Neuronal stem cell (in vitro differentiated cells): ENCODE measurements around the gene SRSF12.

Source experiments
- DNase-seq: peaks from one replicate; pipeline ENCODE4 v3.0.0-alpha.2; 2013; ENCODE audit warnings: low spot score
- H2AFZ ChIP-seq: one replicate; pipeline ENCODE4 v1.6.1; 2013; ENCODE audit warnings: mild to moderate bottlenecking, low read length, inconsistent platforms
- H2AK5ac ChIP-seq: 2 replicates; pipeline ENCODE4 v1.6.1; 2013; ENCODE audit warnings: low read depth, mild to moderate bottlenecking, inconsistent platforms, low read length, moderate library complexity, mixed read lengths
- H2BK120ac ChIP-seq: 2 replicates; pipeline ENCODE4 v1.6.1; 2013; ENCODE audit warnings: low read depth, mild to moderate bottlenecking, inconsistent platforms, low read length, moderate library complexity, mixed read lengths
- H2BK12ac ChIP-seq: one replicate; pipeline ENCODE4 v1.6.1; 2013; ENCODE audit warnings: low read length, inconsistent platforms
- H2BK15ac ChIP-seq: 2 replicates; pipeline ENCODE4 v1.6.1; 2013; ENCODE audit warnings: mild to moderate bottlenecking, low read length, inconsistent platforms, mixed read lengths
- H2BK5ac ChIP-seq: one replicate; pipeline ENCODE4 v1.6.1; 2013; ENCODE audit warnings: inconsistent platforms, mild to moderate bottlenecking, low read length, moderate library complexity
- H3K14ac ChIP-seq: one replicate; pipeline ENCODE4 v1.6.1; 2013; ENCODE audit warnings: low read length, inconsistent platforms
- H3K18ac ChIP-seq: 2 replicates; pipeline ENCODE4 v1.6.1; 2013; ENCODE audit warnings: low read length, inconsistent platforms
- H3K23ac ChIP-seq: 2 replicates; pipeline ENCODE4 v1.6.1; 2013; ENCODE audit warnings: low read depth, mild to moderate bottlenecking, mixed read lengths, low read length, inconsistent platforms; ENCODE audit not compliant: poor library complexity
- H3K27ac ChIP-seq: replicated peaks from 3 replicates; pipeline ENCODE4 v1.5.1; 2013; ENCODE audit warnings: low read length, inconsistent platforms
- H3K27me3 ChIP-seq, 3 experiments: 2 replicates each; pipeline ENCODE4 v1.6.1; 2013; ENCODE audit warnings: low read length in 3 of 3, mild to moderate bottlenecking in 2 of 3, inconsistent platforms in 1 of 3, low read depth in 1 of 3, mixed read lengths in 1 of 3, moderate library complexity in 1 of 3; ENCODE audit not compliant: control insufficient read depth in 3 of 3, insufficient read depth in 3 of 3
- H3K36me3 ChIP-seq, 2 donors: replicated peaks in 1 of 2; 2 replicates each; pipeline ENCODE4 v1.6.1; 2013; ENCODE audit warnings: low read length in 2 of 2; ENCODE audit not compliant: control insufficient read depth in 2 of 2, insufficient read depth in 2 of 2
- H3K4ac ChIP-seq: 2 replicates; pipeline ENCODE4 v1.6.1; 2013; ENCODE audit warnings: inconsistent platforms, mild to moderate bottlenecking, low read length, moderate library complexity
- H3K4me1 ChIP-seq, 2 donors: 1 replicate in 1 of 2; 2 replicates in 1 of 2; pipeline ENCODE4 v1.6.1; 2013; ENCODE audit warnings: low read length in 2 of 2, low read depth in 1 of 2; ENCODE audit not compliant: control insufficient read depth in 2 of 2, insufficient read depth in 1 of 2
- H3K4me2 ChIP-seq: one replicate; pipeline ENCODE4 v1.6.1; 2013; ENCODE audit warnings: mild to moderate bottlenecking, low read length, inconsistent platforms; ENCODE audit not compliant: insufficient read depth, poor library complexity, severe bottlenecking
- H3K4me3 ChIP-seq, 2 donors: 2 replicates each; pipeline ENCODE4 v1.5.1; 2013; ENCODE audit warnings: low read length in 2 of 2, mild to moderate bottlenecking in 2 of 2, inconsistent platforms in 1 of 2, moderate library complexity in 1 of 2
- H3K79me1 ChIP-seq: one replicate; pipeline ENCODE4 v1.6.1; 2013; ENCODE audit warnings: low read depth, mild to moderate bottlenecking, inconsistent platforms, low read length, moderate library complexity
- H3K9ac ChIP-seq: one replicate; pipeline ENCODE4 v1.6.1; 2013; ENCODE audit warnings: mild to moderate bottlenecking, low read depth, low read length, inconsistent platforms; ENCODE audit not compliant: poor library complexity
- H3K9me3 ChIP-seq, 2 donors: replicated peaks in 1 of 2; 2 replicates each; pipeline versions ENCODE3 to v1.6.1; 2013; ENCODE audit warnings: low read length in 2 of 2, mild to moderate bottlenecking in 2 of 2, inconsistent platforms in 1 of 2, low read depth in 1 of 2, mixed read lengths in 1 of 2, moderate library complexity in 1 of 2; ENCODE audit not compliant: control insufficient read depth in 2 of 2, insufficient read depth in 1 of 2
- H4K8ac ChIP-seq: one replicate; pipeline ENCODE4 v1.6.1; 2013; ENCODE audit warnings: low read depth, mild to moderate bottlenecking, inconsistent platforms, low read length, moderate library complexity
- H4K91ac ChIP-seq: one replicate; pipeline ENCODE4 v1.6.1; 2013; ENCODE audit warnings: low read length, low read depth, mild to moderate bottlenecking, inconsistent platforms; ENCODE audit not compliant: poor library complexity
- WGBS, 2 donors: extraction: QIAGEN DNeasy Blood & Tissue Kit; methylation state at CpG; one replicate each; pipeline ENCODE4 v1.1.7; 2013; ENCODE audit warnings: missing lambda C conversion rate in 2 of 2, mixed read lengths in 1 of 2; ENCODE audit not compliant: insufficient read length in 2 of 2, insufficient replicate concordance in 1 of 2; ENCODE audit errors: extremely low coverage in 2 of 2; 5-methylcytosine and 5-hydroxymethylcytosine counted together

The SRSF12 gene

DNA sequence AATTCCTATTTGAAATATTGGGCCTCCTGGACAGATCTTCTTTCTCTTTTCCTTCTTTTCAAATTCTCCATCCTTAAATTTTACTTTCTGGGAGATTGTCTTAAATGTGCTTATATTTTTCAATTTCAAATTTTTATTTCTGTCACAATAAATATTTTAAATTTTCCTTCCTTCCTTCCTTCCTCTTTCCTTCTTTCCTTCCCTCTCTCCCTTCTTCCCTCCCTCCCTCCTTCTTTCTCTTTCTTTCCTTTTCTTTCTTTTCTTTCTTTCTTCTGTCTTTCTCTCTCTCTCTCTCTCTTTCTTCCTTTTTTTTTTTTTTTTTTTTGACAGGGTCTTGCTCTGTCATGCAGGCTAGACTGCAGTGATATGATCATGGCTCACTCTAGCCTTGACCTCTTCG lies 54.0 kb downstream of the SRSF12 start:
- H3K14ac ChIP-seq = no peak overlapping the region
- no peak overlapping the region for H3K4me2 ChIP-seq
- H2BK5ac ChIP-seq = no peak overlapping the region
- WGBS, 2 donors = no CpG with 5 or more reads among the region's 1 CpG
- no peak overlapping the region for H3K27ac ChIP-seq
- no peak overlapping the region for H4K8ac ChIP-seq
- H3K36me3 ChIP-seq = no peaks in the 10 kb centered on the region
- H4K91ac ChIP-seq = no peak overlapping the region
- no peak overlapping the region for H3K4ac ChIP-seq
- no peak overlapping the region for H3K4me3 ChIP-seq
- H3K18ac ChIP-seq = no peak overlapping the region
- no peaks in the 10 kb centered on the region for H3K4me1 ChIP-seq
- H3K9me3 ChIP-seq = no peaks in the 10 kb centered on the region
- no peak overlapping the region for H3K23ac ChIP-seq
- peaks cover 0 to 6% (median 0%) of the 10 kb centered on the region in 3 experiments for H3K27me3 ChIP-seq
- no peak for DNase-seq
- H2AFZ ChIP-seq = no peak overlapping the region
- H2AK5ac ChIP-seq = no peak overlapping the region
- no peak overlapping the region for H2BK15ac ChIP-seq
- H2BK12ac ChIP-seq = no peak overlapping the region
- no peak overlapping the region for H2BK120ac ChIP-seq
- no peak overlapping the region for H3K9ac ChIP-seq
- H3K79me1 ChIP-seq = no peaks in the 10 kb centered on the region

- Histone ChIP-seq H3K27ac (no peak overlapping the region), H3K9ac (no peak overlapping the region), H3K14ac (no peak overlapping the region), H4K8ac (no peak overlapping the region), H2BK120ac (no peak overlapping the region), H3K4me2 (no peak overlapping the region), H3K4me3 (no peak overlapping the region), H3K4ac (no peak overlapping the region), H3K79me1 (no peaks in the 10 kb centered on the region), H2AK5ac (no peak overlapping the region), H2BK5ac (no peak overlapping the region), H4K91ac (no peak overlapping the region), H3K18ac (no peak overlapping the region), H2BK12ac (no peak overlapping the region), H3K9me3 (no peaks in the 10 kb centered on the region), H3K4me1 (no peaks in the 10 kb centered on the region), H3K23ac (no peak overlapping the region), H2BK15ac (no peak overlapping the region), H3K27me3 (peaks cover 0 to under 1% (median 0%) of the 10 kb centered on the region in 3 experiments), H2AFZ (no peak overlapping the region), H3K36me3 (no peaks in the 10 kb centered on the region)
- no CpG with 5 or more reads among the region's 12 CpGs for WGBS, 2 donors
- DNase-seq = no peak
These were observed 58.6 kb downstream of the SRSF12 start for GRCh38 chr6:89059227-89059626.

DNA sequence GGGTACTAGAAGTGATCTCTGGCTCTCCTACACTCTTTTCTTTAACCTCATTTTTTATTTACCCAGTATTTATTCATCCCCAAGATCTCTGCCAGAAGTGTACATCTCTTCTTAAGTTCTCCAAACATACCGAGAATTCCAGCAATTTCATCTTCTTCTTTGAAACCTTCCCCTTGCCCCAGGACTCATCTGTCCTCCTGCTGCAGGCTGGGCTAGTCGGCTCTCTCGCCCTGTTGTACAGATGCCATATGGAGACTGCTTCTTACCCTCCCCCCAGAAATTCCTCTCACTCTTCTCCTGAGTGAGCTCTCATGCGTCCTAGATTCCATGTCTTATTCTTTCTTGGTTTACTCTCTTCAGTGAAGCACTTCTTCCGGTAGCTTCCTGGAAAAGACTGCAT lies 59.2 kb downstream of the SRSF12 start:
- Histone ChIP-seq H3K4ac (no peak overlapping the region), H2AFZ (peak overlapping the region; percentile 37), H3K36me3 (no peaks in the 10 kb centered on the region), H3K27me3 (peaks cover 0 to 4% (median 0%) of the 10 kb centered on the region in 3 experiments), H3K23ac (no peak overlapping the region), H3K9me3 (no peaks in the 10 kb centered on the region), H2BK12ac (no peak overlapping the region), H2BK120ac (no peak overlapping the region), H3K18ac (no peak overlapping the region), H4K8ac (no peak overlapping the region), H3K4me2 (no peak overlapping the region), H3K79me1 (no peaks in the 10 kb centered on the region), H3K4me3 (no peak overlapping the region), H3K9ac (no peak overlapping the region), H3K27ac (no peak overlapping the region), H3K4me1 (no peaks in the 10 kb centered on the region), H4K91ac (no peak overlapping the region), H2BK15ac (no peak overlapping the region), H2AK5ac (no peak overlapping the region), H2BK5ac (no peak overlapping the region), H3K14ac (no peak overlapping the region)
- WGBS, 2 donors = no CpG with 5 or more reads among the region's 5 CpGs
- no peak for DNase-seq

DNA sequence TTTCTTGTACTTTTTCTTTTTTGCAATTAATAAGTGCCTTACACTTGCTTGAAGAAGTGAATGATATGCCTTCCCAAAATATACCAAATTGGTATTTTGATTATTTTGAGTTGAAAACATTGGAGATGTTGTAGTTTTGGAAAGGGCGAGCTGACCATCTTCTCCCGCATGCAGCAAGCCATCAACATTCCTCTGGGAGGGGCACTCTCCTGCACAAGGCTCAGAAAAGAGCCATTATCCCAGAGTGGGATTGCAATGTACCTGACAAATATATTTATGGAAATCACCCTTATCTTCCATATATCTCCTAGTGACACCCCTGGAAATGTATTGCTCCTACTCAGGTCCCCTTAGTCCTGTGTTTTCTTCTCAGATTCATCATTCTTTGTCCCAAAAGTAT lies 60.1 kb downstream of the SRSF12 start:
- no peak overlapping the region for H2AFZ ChIP-seq
- no peak overlapping the region for H3K18ac ChIP-seq
- H2BK5ac ChIP-seq = no peak overlapping the region
- H2BK15ac ChIP-seq = no peak overlapping the region
- peaks cover 0 to 4% (median 0%) of the 10 kb centered on the region in 3 experiments for H3K27me3 ChIP-seq
- H3K4me2 ChIP-seq = no peak overlapping the region
- no peak overlapping the region for H3K4me3 ChIP-seq
- H3K9me3 ChIP-seq = no peaks in the 10 kb centered on the region
- H3K9ac ChIP-seq = no peak overlapping the region
- H3K14ac ChIP-seq = no peak overlapping the region
- no peak overlapping the region for H4K91ac ChIP-seq
- no peak overlapping the region for H3K4ac ChIP-seq
- H3K4me1 ChIP-seq = no peaks in the 10 kb centered on the region
- H2AK5ac ChIP-seq = no peak overlapping the region
- H4K8ac ChIP-seq = no peak overlapping the region
- DNase-seq = no peak
- no peaks in the 10 kb centered on the region for H3K36me3 ChIP-seq
- no peak overlapping the region for H3K27ac ChIP-seq
- H3K23ac ChIP-seq = no peak overlapping the region
- H3K79me1 ChIP-seq = no peaks in the 10 kb centered on the region
- H2BK12ac ChIP-seq = no peak overlapping the region
- WGBS, 2 donors = no CpG with 5 or more reads among the region's 2 CpGs
- no peak overlapping the region for H2BK120ac ChIP-seq
